ENCODE results near the gene PCDHA3.
A peak's percentile ranks its signal among the peaks of the same experiment; 100 is the strongest.
"Not testable (repeated sequence)": the region's sequence is repeated elsewhere in the genome, so short reads cannot be mapped to it uniquely, and the experiment has no call there.

PCDHA3 gene

DNA sequence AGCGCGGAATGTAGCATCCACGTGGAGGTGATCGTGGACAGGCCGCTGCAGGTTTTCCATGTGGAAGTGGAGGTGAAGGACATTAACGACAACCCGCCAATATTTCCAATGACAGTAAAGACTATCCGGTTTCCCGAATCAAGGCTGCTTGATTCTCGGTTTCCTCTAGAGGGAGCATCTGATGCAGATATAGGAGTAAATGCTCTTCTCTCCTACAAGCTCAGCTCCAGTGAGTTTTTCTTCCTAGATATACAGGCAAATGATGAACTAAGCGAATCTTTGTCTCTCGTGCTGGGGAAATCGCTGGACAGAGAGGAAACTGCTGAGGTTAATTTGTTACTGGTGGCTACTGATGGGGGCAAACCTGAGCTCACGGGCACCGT is 5.6 kb upstream of the PCDHA3 start:
- Histone ChIP-seq H3K27ac (ENCODE audit: extremely low read depth, low read depth, low read length) (no peak overlapping the region), H3K4me3 (ENCODE audit: low read depth, low read length) (no peak overlapping the region), H3K4me1 (ENCODE audit: control insufficient read depth, insufficient read depth, low read length) (no peaks in the 10 kb centered on the region), H3K36me3 (ENCODE audit: control insufficient read depth in 2 of 2, insufficient read depth in 1 of 2, low read length in 2 of 2) (no peaks in the 10 kb centered on the region), H3K9me3 (ENCODE audit: control insufficient read depth, insufficient read depth, low read depth, low read length) (no peaks in the 10 kb centered on the region)
- TF ChIP-seq ZNF521 (tag by site-specific recombination; IDR thresholded peaks at IDR 0.05) (no peak), KLF16 (tag by site-specific recombination; IDR thresholded peaks at IDR 0.05) (no peak), ZNF544 (tag by site-specific recombination; IDR thresholded peaks at IDR 0.05) (no peak), HOXA7 (CRISPR knock-in tag; IDR thresholded peaks at IDR 0.05; ENCODE audit: borderline replicate concordance) (no peak), ZNF776 (tag by site-specific recombination; IDR thresholded peaks at IDR 0.05; ENCODE audit: borderline replicate concordance) (no peak), ZBTB20 (tag by site-specific recombination; IDR thresholded peaks at IDR 0.05) (no peak)
- TF ChIP-seq, protein P1, sequence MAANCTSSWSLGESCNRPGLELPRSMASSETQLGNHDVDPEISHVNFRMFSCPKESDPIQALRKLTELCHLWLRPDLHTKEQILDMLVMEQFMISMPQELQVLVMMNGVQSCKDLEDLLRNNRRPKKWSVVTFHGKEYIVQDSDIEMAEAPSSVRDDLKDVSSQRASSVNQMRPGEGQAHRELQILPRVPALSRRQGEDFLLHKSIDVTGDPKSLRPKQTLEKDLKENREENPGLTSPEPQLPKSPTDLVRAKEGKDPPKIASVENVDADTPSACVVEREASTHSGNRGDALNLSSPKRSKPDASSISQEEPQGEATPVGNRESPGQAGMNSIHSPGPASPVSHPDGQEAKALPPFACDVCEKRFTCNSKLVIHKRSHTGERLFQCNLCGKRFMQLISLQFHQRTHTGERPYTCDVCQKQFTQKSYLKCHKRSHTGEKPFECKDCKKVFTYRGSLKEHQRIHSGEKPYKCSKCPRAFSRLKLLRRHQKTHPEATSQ (tag by site-specific recombination; IDR thresholded peaks at IDR 0.05) = no peak
- CTCF ChIA-PET = interaction anchor here (0.6 to 1.9 kb wide), 4 partner anchors 10 to 46 kb away, joined by 3 to 6 read pairs (median 4); partner anchors contain the start of genes PCDHA1 and PCDHA4
- POLR2A ChIA-PET = no interaction called here

- H3K4me3 ChIP-seq (ENCODE audit: low read depth, low read length); H3K9me3 ChIP-seq (ENCODE audit: control insufficient read depth, insufficient read depth, low read depth, low read length); POLR2A ChIA-PET; H3K36me3 ChIP-seq (ENCODE audit: control insufficient read depth in 2 of 2, insufficient read depth in 1 of 2, low read length in 2 of 2); H3K4me1 ChIP-seq (ENCODE audit: control insufficient read depth, insufficient read depth, low read length); H3K27ac ChIP-seq (ENCODE audit: extremely low read depth, low read depth, low read length): not testable (repeated sequence)
- TF ChIP-seq, protein P2, sequence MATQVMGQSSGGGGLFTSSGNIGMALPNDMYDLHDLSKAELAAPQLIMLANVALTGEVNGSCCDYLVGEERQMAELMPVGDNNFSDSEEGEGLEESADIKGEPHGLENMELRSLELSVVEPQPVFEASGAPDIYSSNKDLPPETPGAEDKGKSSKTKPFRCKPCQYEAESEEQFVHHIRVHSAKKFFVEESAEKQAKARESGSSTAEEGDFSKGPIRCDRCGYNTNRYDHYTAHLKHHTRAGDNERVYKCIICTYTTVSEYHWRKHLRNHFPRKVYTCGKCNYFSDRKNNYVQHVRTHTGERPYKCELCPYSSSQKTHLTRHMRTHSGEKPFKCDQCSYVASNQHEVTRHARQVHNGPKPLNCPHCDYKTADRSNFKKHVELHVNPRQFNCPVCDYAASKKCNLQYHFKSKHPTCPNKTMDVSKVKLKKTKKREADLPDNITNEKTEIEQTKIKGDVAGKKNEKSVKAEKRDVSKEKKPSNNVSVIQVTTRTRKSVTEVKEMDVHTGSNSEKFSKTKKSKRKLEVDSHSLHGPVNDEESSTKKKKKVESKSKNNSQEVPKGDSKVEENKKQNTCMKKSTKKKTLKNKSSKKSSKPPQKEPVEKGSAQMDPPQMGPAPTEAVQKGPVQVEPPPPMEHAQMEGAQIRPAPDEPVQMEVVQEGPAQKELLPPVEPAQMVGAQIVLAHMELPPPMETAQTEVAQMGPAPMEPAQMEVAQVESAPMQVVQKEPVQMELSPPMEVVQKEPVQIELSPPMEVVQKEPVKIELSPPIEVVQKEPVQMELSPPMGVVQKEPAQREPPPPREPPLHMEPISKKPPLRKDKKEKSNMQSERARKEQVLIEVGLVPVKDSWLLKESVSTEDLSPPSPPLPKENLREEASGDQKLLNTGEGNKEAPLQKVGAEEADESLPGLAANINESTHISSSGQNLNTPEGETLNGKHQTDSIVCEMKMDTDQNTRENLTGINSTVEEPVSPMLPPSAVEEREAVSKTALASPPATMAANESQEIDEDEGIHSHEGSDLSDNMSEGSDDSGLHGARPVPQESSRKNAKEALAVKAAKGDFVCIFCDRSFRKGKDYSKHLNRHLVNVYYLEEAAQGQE (tag by site-specific recombination; IDR thresholded peaks at IDR 0.05) = peak; percentile 52; the same call in 1 of the 2 replicates
- CTCF ChIA-PET = interaction anchor here (1.0 to 1.9 kb wide), 2 partner anchors 10 to 11 kb away, joined by 4 to 6 read pairs; partner anchors contain the start of genes PCDHA1 and PCDHA4
These were observed 4.7 kb upstream of the PCDHA3 start for GRCh38 chr5:140796072-140796717.

DNA sequence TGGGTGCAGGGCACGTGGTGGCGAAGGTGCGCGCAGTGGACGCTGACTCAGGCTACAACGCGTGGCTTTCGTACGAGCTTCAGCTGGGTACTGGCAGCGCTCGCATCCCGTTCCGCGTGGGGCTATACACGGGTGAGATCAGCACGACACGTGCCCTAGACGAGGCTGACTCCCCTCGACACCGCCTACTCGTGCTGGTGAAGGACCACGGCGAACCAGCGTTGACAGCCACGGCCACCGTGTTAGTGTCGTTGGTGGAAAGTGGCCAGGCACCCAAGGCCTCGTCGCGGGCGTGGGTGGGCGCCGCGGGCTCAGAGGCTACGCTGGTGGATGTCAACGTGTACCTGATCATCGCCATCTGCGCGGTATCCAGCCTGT is 4.2 kb upstream of the PCDHA3 start:
- H3K36me3 ChIP-seq (ENCODE audit: control insufficient read depth in 2 of 2, insufficient read depth in 1 of 2, low read length in 2 of 2) = no peaks in the 10 kb centered on the region
- TF ChIP-seq BCL11B (tag by site-specific recombination; IDR thresholded peaks at IDR 0.05; ENCODE audit: low read depth) = no peak
- CTCF ChIA-PET = no interaction called here
- H3K4me3 ChIP-seq (ENCODE audit: low read depth, low read length) = no peak overlapping the region
- POLR2A ChIA-PET = no interaction called here
- H3K9me3 ChIP-seq (ENCODE audit: control insufficient read depth, insufficient read depth, low read depth, low read length) = no peaks in the 10 kb centered on the region
- H3K4me1 ChIP-seq (ENCODE audit: control insufficient read depth, insufficient read depth, low read length) = no peaks in the 10 kb centered on the region
- no peak overlapping the region for H3K27ac ChIP-seq (ENCODE audit: extremely low read depth, low read depth, low read length)

- Histone ChIP-seq H3K4me1 (ENCODE audit: control insufficient read depth, insufficient read depth, low read length) (no peaks in the 10 kb centered on the region), H3K27ac (ENCODE audit: extremely low read depth, low read depth, low read length) (no peak overlapping the region), H3K9me3 (ENCODE audit: control insufficient read depth, insufficient read depth, low read depth, low read length) (no peaks in the 10 kb centered on the region), H3K36me3 (ENCODE audit: control insufficient read depth in 2 of 2, insufficient read depth in 1 of 2, low read length in 2 of 2) (no peaks in the 10 kb centered on the region), H3K4me3 (ENCODE audit: low read depth, low read length) (no peak overlapping the region)
- POLR2A ChIA-PET = no interaction called here
- CTCF ChIA-PET = interaction anchor here (0.6 kb wide), 1 partner anchor 526 kb away, joined by 3 read pairs; no protein-coding TSS in a partner anchor
- TF ChIP-seq ZNF513 (tag by site-specific recombination; IDR thresholded peaks at IDR 0.05) = no peak
- no peak for TF ChIP-seq ZNF677 (tag by site-specific recombination; IDR thresholded peaks at IDR 0.05)
- TF ChIP-seq, protein P3, sequence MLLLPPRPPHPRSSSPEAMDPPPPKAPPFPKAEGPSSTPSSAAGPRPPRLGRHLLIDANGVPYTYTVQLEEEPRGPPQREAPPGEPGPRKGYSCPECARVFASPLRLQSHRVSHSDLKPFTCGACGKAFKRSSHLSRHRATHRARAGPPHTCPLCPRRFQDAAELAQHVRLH (tag by site-specific recombination; IDR thresholded peaks at IDR 0.05) = no peak
- no peak for TF ChIP-seq OVOL3 (tag by site-specific recombination; IDR thresholded peaks at IDR 0.05)
- TF ChIP-seq GLIS2 (tag by site-specific recombination; IDR thresholded peaks at IDR 0.05) = no peak
- no peak for TF ChIP-seq ZNF654 (tag by site-specific recombination; IDR thresholded peaks at IDR 0.05; ENCODE audit: low read depth)
- TF ChIP-seq MYNN (tag by site-specific recombination; IDR thresholded peaks at IDR 0.05; ENCODE audit: borderline replicate concordance) = no peak
- no peak for TF ChIP-seq ZNF302 (tag by site-specific recombination; IDR thresholded peaks at IDR 0.05; ENCODE audit: low read depth)
- TF ChIP-seq BCL11B (tag by site-specific recombination; IDR thresholded peaks at IDR 0.05; ENCODE audit: low read depth) = no peak
- TF ChIP-seq ZNF521 (tag by site-specific recombination; IDR thresholded peaks at IDR 0.05) = no peak
- no peak for TF ChIP-seq ZNF658 (tag by site-specific recombination; IDR thresholded peaks at IDR 0.05)
- TF ChIP-seq ZFP69B (tag by site-specific recombination; IDR thresholded peaks at IDR 0.05) = no peak
- no peak for TF ChIP-seq ZNF704 (tag by site-specific recombination; IDR thresholded peaks at IDR 0.05)
These were observed 611 bp downstream of the PCDHA3 start for GRCh38 chr5:140801494-140801841.

Data from HEK293 (cell line).